Skeletal muscle satellite cell (primary cell): Measurements from ENCODE around the gene SSMEM1.

ENCODE experiments used
- H3K27me3 ChIP-seq: 2 replicates; pipeline ENCODE4 v1.7.0; 2013; ENCODE audit warnings: low read length; ENCODE audit not compliant: control insufficient read depth, insufficient read depth
- H3K36me3 ChIP-seq: 2 replicates; pipeline ENCODE4 v1.7.0; 2013; ENCODE audit warnings: mild to moderate bottlenecking, control low read depth, low read length; ENCODE audit not compliant: insufficient read depth
- H3K4me1 ChIP-seq: 2 replicates; pipeline ENCODE4 v1.7.0; 2013; ENCODE audit warnings: low read length; ENCODE audit not compliant: control insufficient read depth, insufficient read depth
- H3K4me2 ChIP-seq: 2 replicates; pipeline ENCODE4 v1.7.0; 2013; ENCODE audit warnings: mild to moderate bottlenecking, low read length
- H3K4me3 ChIP-seq: 2 replicates; pipeline ENCODE4 v1.7.0; 2013; ENCODE audit warnings: low read length
- H3K9ac ChIP-seq: 2 replicates; pipeline ENCODE4 v1.7.0; 2013; ENCODE audit warnings: mild to moderate bottlenecking, low read depth, low read length, moderate library complexity
- H3K9me3 ChIP-seq: replicated peaks from 2 replicates; pipeline ENCODE4 v1.7.0; 2013; ENCODE audit warnings: mild to moderate bottlenecking, control low read depth, low read length

The SSMEM1 gene

GRCh38 chr7:130256704-130257103 is 49.0 kb downstream of the SSMEM1 start:
- H3K4me3 ChIP-seq: no peak overlapping the region
- no peak overlapping the region for H3K9ac ChIP-seq
- no peaks in the 10 kb centered on the region for H3K36me3 ChIP-seq
- H3K9me3 ChIP-seq: peaks cover 6% of the 10 kb centered on the region
- no peak overlapping the region for H3K4me2 ChIP-seq
- no peaks in the 10 kb centered on the region for H3K4me1 ChIP-seq
- peaks cover 5% of the 10 kb centered on the region for H3K27me3 ChIP-seq

DNA sequence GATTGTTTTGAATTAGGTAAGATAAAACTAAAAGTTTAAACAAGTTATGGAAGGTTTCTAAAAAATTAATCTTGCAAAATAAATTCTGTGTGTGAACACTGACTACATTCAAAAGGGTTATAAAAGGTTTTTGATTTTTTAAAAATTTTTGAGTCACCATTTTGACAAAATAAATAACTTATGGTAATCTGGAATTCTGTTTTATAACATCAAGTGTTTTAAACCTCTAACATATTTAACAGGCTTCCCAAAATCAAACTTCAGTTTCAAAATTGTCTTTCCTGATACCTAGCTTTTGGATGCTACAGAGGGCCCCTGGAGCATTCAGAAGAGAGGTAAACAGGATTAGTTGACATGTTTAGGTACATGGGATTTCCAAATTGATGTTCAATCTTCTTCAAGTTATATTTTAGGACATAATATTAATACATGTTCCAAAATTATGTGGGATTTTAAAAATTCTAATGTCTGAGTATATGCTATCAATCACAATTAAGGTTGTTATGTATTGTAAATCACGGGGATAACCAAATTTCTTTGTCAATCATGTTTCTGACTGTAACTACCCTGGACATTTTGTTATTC is 50.9 kb downstream of the SSMEM1 start:
- no peak overlapping the region for H3K9ac ChIP-seq
- no peaks in the 10 kb centered on the region for H3K4me1 ChIP-seq
- H3K36me3 ChIP-seq: no peaks in the 10 kb centered on the region
- no peak overlapping the region for H3K4me2 ChIP-seq
- H3K27me3 ChIP-seq: peaks cover 5% of the 10 kb centered on the region
- H3K4me3 ChIP-seq: no peak overlapping the region
- H3K9me3 ChIP-seq: peaks cover 6% of the 10 kb centered on the region

DNA sequence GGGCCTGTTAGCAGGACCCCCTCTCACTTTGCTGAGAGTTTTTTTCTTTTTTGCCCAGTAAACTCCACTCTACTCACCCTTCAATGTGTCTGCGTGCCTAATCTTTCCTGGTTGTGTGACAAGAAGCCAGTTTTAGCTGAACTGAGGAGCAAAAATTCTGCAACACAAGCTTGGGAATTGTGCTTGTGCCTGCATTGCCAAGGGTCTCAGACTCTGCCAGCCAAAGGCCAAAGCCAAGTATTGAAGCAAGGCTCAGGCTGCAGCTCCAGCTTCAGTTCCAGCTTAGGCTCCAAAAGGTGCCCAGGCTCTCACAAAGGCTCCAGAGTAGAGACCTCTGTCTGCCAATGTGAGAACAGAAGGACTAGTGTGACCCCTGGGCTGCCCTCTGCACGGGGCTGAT is 54.8 kb downstream of the SSMEM1 start:
- H3K9me3 ChIP-seq: peaks cover 4% of the 10 kb centered on the region
- peaks cover 16% of the 10 kb centered on the region for H3K27me3 ChIP-seq
- no peak overlapping the region for H3K4me3 ChIP-seq
- no peak overlapping the region for H3K9ac ChIP-seq
- no peak overlapping the region for H3K4me2 ChIP-seq
- H3K4me1 ChIP-seq: no peaks in the 10 kb centered on the region
- no peaks in the 10 kb centered on the region for H3K36me3 ChIP-seq

DNA sequence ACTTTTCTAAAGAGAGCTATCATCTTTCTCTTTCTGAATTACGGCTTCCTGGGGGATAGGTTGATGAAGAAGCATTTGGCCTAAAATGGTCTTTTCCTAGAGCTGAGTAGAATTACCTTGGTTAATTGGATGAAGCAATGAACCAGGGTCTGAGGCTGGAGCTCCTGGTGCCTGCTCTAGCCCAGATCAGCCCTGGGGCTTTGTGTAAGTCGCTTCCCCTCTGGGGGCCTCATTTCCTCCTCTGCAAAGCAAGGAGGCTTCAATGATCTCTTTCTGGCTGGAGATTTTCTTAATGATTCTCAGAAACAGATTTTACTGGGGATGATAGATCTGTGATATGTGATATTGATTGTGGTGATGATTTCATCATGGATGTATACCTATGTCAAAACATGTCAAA is 55.5 kb downstream of the SSMEM1 start:
- Histone ChIP-seq H3K9ac (no peak overlapping the region), H3K4me2 (no peak overlapping the region), H3K9me3 (peaks cover 4% of the 10 kb centered on the region), H3K27me3 (peaks cover 19% of the 10 kb centered on the region), H3K4me1 (no peaks in the 10 kb centered on the region), H3K4me3 (no peak overlapping the region), H3K36me3 (no peaks in the 10 kb centered on the region)
